Ovary (tissue), 9 donors: Measurements from ENCODE around the gene SFN. TPM values are rescaled to one million over a fixed set of nuclear protein-coding genes. Genes with fewer than 3 reads are reported as not detected.
"Not testable (repeated sequence)": the region's sequence is repeated elsewhere in the genome, so short reads cannot be mapped to it uniquely, and the experiment has no call there.

Source experiments
- DNase-seq, 5 donors: peaks; one replicate each; pipeline ENCODE4 v3.0.0-alpha.2; 2019 to 2020
- H3K27ac ChIP-seq, 2 donors: fragments of 200-600 bp; one replicate each; pipeline versions ENCODE4 v1.5.1 to v1.8.0; 2019 to 2022
- H3K27me3 ChIP-seq: fragments of 200-600 bp; one replicate; pipeline ENCODE4 v1.8.0; 2022
- H3K36me3 ChIP-seq: fragments of 200-600 bp; sonication (generic); one replicate; pipeline ENCODE4 v1.5.1; 2019
- H3K4me1 ChIP-seq: one replicate; pipeline ENCODE4 v1.8.1; 2013; ENCODE audit warnings: mild to moderate bottlenecking, moderate library complexity; ENCODE audit not compliant: insufficient read depth
- H3K4me3 ChIP-seq: fragments of 200-600 bp; sonication (generic); one replicate; pipeline ENCODE4 v1.5.1; 2017
- H3K9me3 ChIP-seq, 2 donors: fragments of 200-600 bp in 1 of 2; sonication (generic) in 1 of 2; one replicate each; pipeline versions ENCODE4 v1.5.1 to v1.8.1; 2013 to 2019; ENCODE audit warnings: mild to moderate bottlenecking in 1 of 2, moderate library complexity in 1 of 2
- EP300 ChIP-seq: sonication (generic); formaldehyde crosslinking; IDR thresholded peaks from one replicate; pipeline ENCODE4 v1.6.1; 2017; ENCODE audit warnings: antibody characterized with exemption
- POLR2A ChIP-seq: fragments of 450-650 bp; IDR thresholded peaks from one replicate; pipeline ENCODE4 v1.6.1; 2017; ENCODE audit warnings: antibody characterized with exemption, mild to moderate bottlenecking, moderate library complexity
- WGBS, 3 donors: extraction: QIAGEN DNeasy Blood & Tissue Kit in 1 of 3; methylation state at CpG; one replicate each; pipeline versions ENCODE4 v1.1.5 to v1.1.7; 2013 to 2017; 5-methylcytosine and 5-hydroxymethylcytosine counted together
- intact Hi-C, 4 donors: fragments of 100-400 bp; cut with DNase I; formaldehyde crosslinking; loops; one replicate each; pipeline versions ENCODE4 v1.11.0 to v1.15.1; 2022 to 2023
- polyA plus RNA-seq, 2 donors: library from polyadenylated mRNA; stranded (reverse); fragments of 200-250 nt in 1 of 2; fragments of 350-450 nt in 1 of 2; fragmentation: Illumina TruSeq in 1 of 2; extraction: RNeasy Lipid Tissue Mini Kit (QIAGEN cat#74804) in 1 of 2; gene quantifications; one replicate each; pipeline ENCODE4 v1.2.3, GENCODE V29; 2013 to 2014
- total RNA-seq, 7 donors: library from RNA; depleted of rRNA in 2 of 7; stranded (reverse); fragments of >200 nt in 2 of 7; fragmentation: NEBNext Ultra II Directional in 3 of 7; extraction: Animal tissue kit (Norgen Biotek cat#: 25700) in 3 of 7; gene quantifications; one replicate each; pipeline versions ENCODE4 v1.1.0 to v1.2.4, GENCODE V29; 2016 to 2023
- TF ChIP-seq, protein P1 (sequence below), 3 donors: fragments of 450-650 bp in 2 of 3; fragments of 200-600 bp in 1 of 3; IDR thresholded peaks; one replicate each; pipeline versions ENCODE4 v1.5.1 to v1.8.0; 2016 to 2022; ENCODE audit warnings: antibody characterized with exemption in 3 of 3, mild to moderate bottlenecking in 1 of 3
- donor health status: DM: no; HTN: no; CAD: no; lungs with moderate emphysema.
- donor health status: DM: no; HTN: no; CAD: no.
- donor health status: Bipolar disorder and iron deficiency.
- donor health status: DM: yes; HTN: yes; CAD: no.
- donor health status: DM: no; HTN: no; CAD: no.
- donor health status: DM: yes; HTN: yes; CAD: no.

Gene SFN
- total and polyA plus RNA-seq, 9 donors = 0.17 to 0.80 (median 0.37) TPM; not detected in 3

DNA sequence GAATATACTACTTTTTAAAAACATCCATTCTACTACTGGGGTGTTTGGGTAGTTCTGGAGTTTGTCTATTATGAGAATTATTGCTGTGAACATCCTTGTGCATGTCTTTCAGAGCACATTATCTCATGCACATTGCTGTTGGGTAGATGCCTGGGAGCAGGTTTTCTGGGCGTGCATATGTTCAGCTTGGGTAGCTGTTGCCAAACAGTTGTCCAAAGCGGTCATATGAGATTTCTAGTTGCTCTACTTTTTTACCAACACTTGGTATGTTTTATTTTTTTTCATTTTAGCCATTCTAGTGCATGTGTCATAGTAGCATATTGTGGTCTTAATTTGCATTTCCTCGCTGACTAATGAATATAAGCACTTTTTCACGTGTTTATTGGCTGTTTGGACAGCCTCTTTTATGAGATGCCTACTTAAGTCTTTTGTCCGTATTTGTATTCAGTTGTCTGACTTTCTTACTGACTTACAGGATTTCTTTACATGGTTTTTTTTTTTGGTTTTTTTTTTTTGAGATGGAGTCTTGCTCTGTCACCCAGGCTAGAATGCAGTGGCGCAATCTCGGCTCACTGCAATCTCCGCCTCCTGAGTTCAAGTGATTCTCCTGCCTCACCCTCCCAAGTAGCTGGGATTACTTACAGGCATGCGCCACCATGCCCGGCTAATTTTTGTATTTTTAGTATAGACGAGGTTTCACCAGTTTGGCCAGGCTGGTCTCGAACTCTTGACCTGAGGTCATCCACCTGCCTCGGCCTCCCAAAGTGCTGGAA is 18.3 kb upstream of the SFN start:
- Histone ChIP-seq H3K27ac (no peak overlapping the region), H3K36me3 (no peaks in the 10 kb centered on the region), H3K4me1 (no peaks in the 10 kb centered on the region), H3K27me3 (no peaks in the 10 kb centered on the region), H3K9me3 (no peaks in the 10 kb centered on the region), H3K4me3 (no peak overlapping the region)
- DNase-seq = no peak
- 88 to 90% (median 88%) methylated on average over 13 of the region's 13 CpGs for WGBS, 3 donors
- TF ChIP-seq, protein P1, sequence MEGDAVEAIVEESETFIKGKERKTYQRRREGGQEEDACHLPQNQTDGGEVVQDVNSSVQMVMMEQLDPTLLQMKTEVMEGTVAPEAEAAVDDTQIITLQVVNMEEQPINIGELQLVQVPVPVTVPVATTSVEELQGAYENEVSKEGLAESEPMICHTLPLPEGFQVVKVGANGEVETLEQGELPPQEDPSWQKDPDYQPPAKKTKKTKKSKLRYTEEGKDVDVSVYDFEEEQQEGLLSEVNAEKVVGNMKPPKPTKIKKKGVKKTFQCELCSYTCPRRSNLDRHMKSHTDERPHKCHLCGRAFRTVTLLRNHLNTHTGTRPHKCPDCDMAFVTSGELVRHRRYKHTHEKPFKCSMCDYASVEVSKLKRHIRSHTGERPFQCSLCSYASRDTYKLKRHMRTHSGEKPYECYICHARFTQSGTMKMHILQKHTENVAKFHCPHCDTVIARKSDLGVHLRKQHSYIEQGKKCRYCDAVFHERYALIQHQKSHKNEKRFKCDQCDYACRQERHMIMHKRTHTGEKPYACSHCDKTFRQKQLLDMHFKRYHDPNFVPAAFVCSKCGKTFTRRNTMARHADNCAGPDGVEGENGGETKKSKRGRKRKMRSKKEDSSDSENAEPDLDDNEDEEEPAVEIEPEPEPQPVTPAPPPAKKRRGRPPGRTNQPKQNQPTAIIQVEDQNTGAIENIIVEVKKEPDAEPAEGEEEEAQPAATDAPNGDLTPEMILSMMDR (IDR thresholded peaks at IDR 0.05) = no peak
- no peak for TF ChIP-seq POLR2A
- no peak for TF ChIP-seq EP300
- intact Hi-C loops = no loop called here

DNA sequence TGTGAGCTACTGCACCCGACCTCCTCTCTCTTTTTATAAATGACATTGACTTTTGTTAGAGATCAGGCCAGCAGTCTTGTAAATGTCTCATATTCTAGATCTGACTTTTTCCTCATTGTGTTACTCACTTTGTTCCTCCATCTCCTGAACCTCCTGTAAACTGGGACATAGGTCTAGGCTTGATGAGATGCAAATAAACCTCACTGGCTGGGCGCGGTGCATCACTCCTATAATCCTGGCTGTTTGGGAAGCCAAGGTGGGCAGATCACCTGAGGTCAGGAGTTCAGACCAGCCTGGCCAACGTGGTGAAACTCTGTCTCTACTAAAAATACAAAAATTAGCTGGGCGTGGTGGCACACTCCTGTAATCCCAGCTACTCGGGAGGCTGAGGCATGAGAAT is 15.1 kb upstream of the SFN start:
- H3K27ac ChIP-seq, DNase-seq, H3K36me3 ChIP-seq, intact Hi-C loops, H3K9me3 ChIP-seq, H3K4me3 ChIP-seq, H3K27me3 ChIP-seq, H3K4me1 ChIP-seq: not testable (repeated sequence)
- 86 to 88% (median 86%) methylated on average over 6 of the region's 6 CpGs for WGBS, 3 donors

DNA sequence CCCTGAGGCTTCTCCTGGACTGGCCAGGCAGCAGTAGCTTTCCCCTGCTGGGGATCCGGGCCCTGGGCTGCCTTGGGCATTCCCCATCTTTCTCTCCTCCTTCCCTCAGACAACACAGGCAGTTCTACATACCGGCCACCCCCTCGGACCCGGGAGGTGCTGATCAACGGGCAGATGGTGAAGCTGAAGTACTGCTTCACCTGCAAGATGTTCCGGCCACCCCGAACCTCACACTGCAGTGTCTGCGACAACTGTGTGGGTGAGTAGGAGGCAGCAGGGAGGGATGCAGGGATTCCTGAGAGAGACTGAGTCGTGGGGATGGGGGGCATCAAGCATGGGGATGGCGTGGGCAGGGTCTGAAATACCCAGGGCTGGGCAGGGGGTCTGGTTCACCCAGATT is 14.4 kb upstream of the SFN start:
- Histone ChIP-seq H3K27ac (no peak overlapping the region), H3K4me3 (no peak overlapping the region), H3K36me3 (no peaks in the 10 kb centered on the region), H3K4me1 (no peaks in the 10 kb centered on the region), H3K9me3 (no peaks in the 10 kb centered on the region), H3K27me3 (no peaks in the 10 kb centered on the region)
- no peak for DNase-seq
- intact Hi-C loops = no loop called here
- TF ChIP-seq, protein P1 (IDR thresholded peaks at IDR 0.05) = no peak
- TF ChIP-seq EP300 (no peak), POLR2A (no peak)
- WGBS, 3 donors = 78 to 84% (median 80%) methylated on average over 10 of the region's 10 CpGs

DNA sequence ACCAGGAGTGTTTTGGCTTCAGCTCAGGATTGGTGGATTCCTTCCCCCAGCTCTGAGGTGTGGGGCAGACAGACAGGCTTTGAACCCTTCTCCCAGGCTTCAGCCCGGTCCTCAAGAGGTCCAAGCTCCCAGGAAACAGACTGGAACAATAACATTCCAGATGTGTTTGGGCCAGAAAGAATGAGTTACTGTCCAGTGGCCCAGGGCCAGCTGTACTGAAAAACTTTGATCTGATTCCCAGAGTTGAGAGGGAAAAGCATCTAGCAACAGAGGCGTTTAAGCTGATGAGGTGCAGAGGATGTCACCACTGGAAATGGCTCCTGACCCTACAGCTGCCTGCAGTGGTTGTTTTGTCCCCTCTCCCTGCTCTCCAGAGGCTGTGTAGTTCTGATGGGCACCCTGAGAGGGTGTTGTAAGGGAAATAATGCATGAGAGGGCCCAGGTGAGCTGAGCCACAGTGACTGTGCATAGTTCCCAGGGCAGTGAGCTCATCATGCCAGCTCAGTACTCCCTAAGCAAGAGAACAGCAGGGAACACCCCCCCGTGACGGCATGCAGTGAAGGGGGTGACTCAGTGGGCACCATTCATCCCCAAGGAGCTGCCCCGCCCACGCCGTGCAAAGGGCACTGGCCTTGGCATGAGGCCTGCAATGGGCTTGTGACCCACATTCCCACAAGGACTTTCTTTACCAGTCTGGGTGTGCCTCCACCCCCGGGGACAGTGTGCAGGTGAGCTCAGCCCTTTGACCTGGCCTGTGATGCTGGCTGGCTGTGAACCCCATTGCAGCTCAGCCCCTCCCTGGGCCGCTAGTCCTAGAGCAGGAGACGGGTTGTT is 13.8 kb upstream of the SFN start:
- intact Hi-C loops = no loop called here
- Histone ChIP-seq H3K4me1 (no peaks in the 10 kb centered on the region), H3K4me3 (no peak overlapping the region), H3K27me3 (no peaks in the 10 kb centered on the region), H3K27ac (no peak overlapping the region), H3K9me3 (no peaks in the 10 kb centered on the region), H3K36me3 (no peaks in the 10 kb centered on the region)
- TF ChIP-seq EP300 (no peak), POLR2A (no peak)
- TF ChIP-seq, protein P1 (IDR thresholded peaks at IDR 0.05) = no peak
- WGBS, 3 donors = 49 to 65% (median 60%) methylated on average over 6 to 10 of the region's 10 CpGs
- no peak for DNase-seq
